T-helper 2 cell treated with Interferon-gamma antibody and Interleukin-4, amounts not matched to agents 100 ng/mL and 5 ng/mL, for 36 hours (primary cell): ENCODE results near the gene FPGS. TPM values are rescaled to one million over a fixed set of nuclear protein-coding genes. Genes with fewer than 3 reads are reported as not detected.

Experiments used
- intact Hi-C: fragments of 100-400 bp; cut with micrococcal nuclease; formaldehyde crosslinking; loops from one replicate; pipeline ENCODE4 v1.15.1; 2023
- total RNA-seq: library from RNA; stranded (reverse); gene quantifications from 2 replicates; pipeline ENCODE4 v1.2.3, GENCODE V29; 2022

The FPGS gene
- total RNA-seq, 1 donor from 2014 or later = 97.5 TPM

GRCh38 chr9:127785933-127786772 is 16.5 kb upstream of the FPGS start, which contains the start of gene CDK9:
TSS of gene CDK9 (plus strand) at chr9:127786034. CDS start at chr9:127786149, 115 bp downstream.
- intact Hi-C loops = loop anchor here (1.0 to 2.0 kb wide), 6 partner anchors 10 to 131 kb away; partner anchors contain the start of genes FPGS, ST6GALNAC4 and TOR2A

GRCh38 chr9:127786773-127787104 is 15.9 kb upstream of the FPGS start:
- intact Hi-C loops = loop anchor here (1.0 to 2.0 kb wide), 2 partner anchors 16 to 84 kb away; partner anchors contain the start of gene FPGS

- intact Hi-C loops = no loop called here
Measured at GRCh38 chr9:127788337-127789011, 14.2 kb upstream of the FPGS start.

- intact Hi-C loops = no loop called here
Measured at GRCh38 chr9:127789179-127789578, 13.5 kb upstream of the FPGS start.

GRCh38 chr9:127790094-127790855 is 12.4 kb upstream of the FPGS start:
- intact Hi-C loops = no loop called here

GRCh38 chr9:127791085-127791484 is 11.6 kb upstream of the FPGS start:
- intact Hi-C loops = no loop called here

GRCh38 chr9:127792417-127793031 is 10.2 kb upstream of the FPGS start:
- intact Hi-C loops = no loop called here

- intact Hi-C loops = no loop called here
Measured at GRCh38 chr9:127793093-127793708, 9.5 kb upstream of the FPGS start.

- intact Hi-C loops = no loop called here
Measured at GRCh38 chr9:127794001-127794791, 8.5 kb upstream of the FPGS start.

GRCh38 chr9:127796225-127796813 is 6.4 kb upstream of the FPGS start:
- intact Hi-C loops = no loop called here

- intact Hi-C loops = no loop called here
Measured at GRCh38 chr9:127796852-127797370, 5.8 kb upstream of the FPGS start.

- intact Hi-C loops = loop anchor here (1.0 to 2.0 kb wide), 3 partner anchors 16 to 101 kb away; partner anchors contain the start of gene CDK9
Measured at GRCh38 chr9:127801955-127802575, 617 bp upstream of the FPGS start.

- intact Hi-C loops = loop anchor here (2.0 kb wide), 2 partner anchors 33 to 99 kb away; no protein-coding TSS in a partner anchor
Measured at GRCh38 chr9:127803507-127804352, 1.0 kb downstream of the FPGS start.

GRCh38 chr9:127805620-127806019 is 2.9 kb downstream of the FPGS start:
- intact Hi-C loops = no loop called here

GRCh38 chr9:127806871-127807270 is 4.2 kb downstream of the FPGS start:
- intact Hi-C loops = no loop called here

- intact Hi-C loops = no loop called here
Measured at GRCh38 chr9:127808347-127809001, 5.8 kb downstream of the FPGS start.

GRCh38 chr9:127809002-127809539 is 6.4 kb downstream of the FPGS start:
- intact Hi-C loops = no loop called here
